Urinary bladder (tissue), 4 donors: ENCODE data around the gene AP2B1. TPM values are rescaled to one million over a fixed set of nuclear protein-coding genes. Genes with fewer than 3 reads are reported as not detected.
"Not testable (repeated sequence)": the region's sequence is repeated elsewhere in the genome, so short reads cannot be mapped to it uniquely, and the experiment has no call there.

Experiments used
- DNase-seq: peaks from one replicate; pipeline ENCODE4 v3.0.0-alpha.2; 2015; ENCODE audit errors: extremely low spot score
- H3K27ac ChIP-seq: one replicate; pipeline ENCODE4 v1.5.1; 2013; ENCODE audit warnings: low read depth, mild to moderate bottlenecking, moderate library complexity
- H3K36me3 ChIP-seq: one replicate; pipeline ENCODE4 v1.6.1; 2013; ENCODE audit warnings: mild to moderate bottlenecking, moderate library complexity; ENCODE audit not compliant: insufficient read depth
- H3K4me1 ChIP-seq: one replicate; pipeline ENCODE4 v1.6.1; 2013; ENCODE audit warnings: mild to moderate bottlenecking, moderate library complexity; ENCODE audit not compliant: insufficient read depth
- H3K4me3 ChIP-seq: one replicate; pipeline ENCODE4 v1.5.1; 2013; ENCODE audit warnings: low read depth, low read length
- WGBS: extraction: QIAGEN DNeasy Blood & Tissue Kit; methylation state at CpG from one replicate; pipeline ENCODE4 v1.1.7; 2013; 5-methylcytosine and 5-hydroxymethylcytosine counted together
- polyA plus RNA-seq: library from polyadenylated mRNA; stranded (reverse); fragments of 200-250 nt; gene quantifications from one replicate; pipeline ENCODE4 v1.2.3, GENCODE V29; 2013
- total RNA-seq: library from RNA; depleted of rRNA; stranded (reverse); fragments of >200 nt; gene quantifications from one replicate; pipeline ENCODE4 v1.2.3, GENCODE V29; 2014
- donor health status: healthy with polysubstance abuse.
- donor health status: healthy.

The AP2B1 gene
- total and polyA plus RNA-seq, 2 donors, result 60.5 to 69.7 TPM

GRCh38 chr17:35674552-35674951 is 87.4 kb downstream of the AP2B1 start:
- WGBS, result 83% methylated on average over 5 of the region's 5 CpGs
- Histone ChIP-seq H3K36me3 (peaks cover 8% of the 10 kb centered on the region), H3K4me3 (no peak overlapping the region), H3K4me1 (no peaks in the 10 kb centered on the region), H3K27ac (no peak overlapping the region)
- no peak for DNase-seq

GRCh38 chr17:35676441-35676840 is 89.3 kb downstream of the AP2B1 start:
- WGBS, result 93% methylated on average over 2 of the region's 2 CpGs
- H3K36me3 ChIP-seq, result peaks cover 10% of the 10 kb centered on the region
- no peaks in the 10 kb centered on the region for H3K4me1 ChIP-seq
- no peak for DNase-seq
- no peak overlapping the region for H3K27ac ChIP-seq
- no peak overlapping the region for H3K4me3 ChIP-seq

GRCh38 chr17:35679007-35679682 is 92.0 kb downstream of the AP2B1 start:
- Histone ChIP-seq H3K4me3 (no peak overlapping the region), H3K4me1 (no peaks in the 10 kb centered on the region), H3K36me3 (peaks cover 4% of the 10 kb centered on the region), H3K27ac (no peak overlapping the region)
- 84% methylated on average over 2 of the region's 2 CpGs for WGBS
- no peak for DNase-seq

- Histone ChIP-seq H3K4me1 (no peaks in the 10 kb centered on the region), H3K36me3 (peaks cover 7% of the 10 kb centered on the region), H3K27ac (no peak overlapping the region), H3K4me3 (no peak overlapping the region)
- DNase-seq, result no peak
- 75% methylated on average over 4 of the region's 4 CpGs for WGBS
Observed at GRCh38 chr17:35683591-35683990, 96.5 kb downstream of the AP2B1 start.

GRCh38 chr17:35684055-35684802 is 97.1 kb downstream of the AP2B1 start:
- 69% methylated on average over 2 of the region's 2 CpGs for WGBS
- Histone ChIP-seq H3K4me1 (no peaks in the 10 kb centered on the region), H3K27ac (no peak overlapping the region), H3K36me3 (peaks cover 7% of the 10 kb centered on the region), H3K4me3 (no peak overlapping the region)
- DNase-seq, result no peak

GRCh38 chr17:35692512-35693210 is 105.5 kb downstream of the AP2B1 start:
- no peak for DNase-seq
- Histone ChIP-seq H3K27ac (no peak overlapping the region), H3K4me3 (no peak overlapping the region), H3K36me3 (no peaks in the 10 kb centered on the region), H3K4me1 (no peaks in the 10 kb centered on the region)
- 87% methylated on average over 7 of the region's 7 CpGs for WGBS

GRCh38 chr17:35693662-35694061 is 106.5 kb downstream of the AP2B1 start:
- H3K36me3 ChIP-seq, result no peaks in the 10 kb centered on the region

GRCh38 chr17:35694906-35695305 is 107.8 kb downstream of the AP2B1 start:
- Histone ChIP-seq H3K27ac (no peak overlapping the region), H3K4me3 (no peak overlapping the region), H3K4me1 (no peaks in the 10 kb centered on the region), H3K36me3 (no peaks in the 10 kb centered on the region)
- 72% methylated on average over 2 of the region's 2 CpGs for WGBS
- DNase-seq, result no peak

More at GRCh38 chr17:35693662-35694061, 106.5 kb downstream of the AP2B1 start:
- DNase-seq, result no peak
- 95% methylated on average over 3 of the region's 3 CpGs for WGBS
- no peaks in the 10 kb centered on the region for H3K4me1 ChIP-seq
- no peak overlapping the region for H3K4me3 ChIP-seq
- no peak overlapping the region for H3K27ac ChIP-seq

- Histone ChIP-seq H3K4me1 (no peaks in the 10 kb centered on the region), H3K36me3 (no peaks in the 10 kb centered on the region), H3K27ac (no peak overlapping the region), H3K4me3 (no peak overlapping the region)
- DNase-seq, result no peak
- WGBS, result 57% methylated on average over 2 of the region's 2 CpGs
Observed at GRCh38 chr17:35695613-35696012, 108.5 kb downstream of the AP2B1 start.

GRCh38 chr17:35698800-35699199 is 111.7 kb downstream of the AP2B1 start:
- H3K4me3 ChIP-seq, result no peak overlapping the region
- H3K4me1 ChIP-seq, result no peaks in the 10 kb centered on the region
- no peaks in the 10 kb centered on the region for H3K36me3 ChIP-seq
- DNase-seq, result no peak
- WGBS, result 87% methylated on average over 2 of the region's 2 CpGs
- H3K27ac ChIP-seq, result no peak overlapping the region

- H3K27ac ChIP-seq, result no peak overlapping the region
- no peak overlapping the region for H3K4me3 ChIP-seq
- H3K4me1 ChIP-seq, result no peaks in the 10 kb centered on the region
- WGBS, result 88% methylated on average over 6 of the region's 6 CpGs
- DNase-seq, result no peak
- H3K36me3 ChIP-seq, result no peaks in the 10 kb centered on the region
Observed at GRCh38 chr17:35700150-35700549, 113.0 kb downstream of the AP2B1 start.

GRCh38 chr17:35701491-35701890 is 114.4 kb downstream of the AP2B1 start:
- Histone ChIP-seq H3K36me3 (no peaks in the 10 kb centered on the region), H3K27ac (no peak overlapping the region), H3K4me3 (no peak overlapping the region), H3K4me1 (no peaks in the 10 kb centered on the region)
- WGBS, result 96% methylated on average over 5 of the region's 5 CpGs
- no peak for DNase-seq

GRCh38 chr17:35703308-35703707 is 116.2 kb downstream of the AP2B1 start:
- 97% methylated on average over 2 of the region's 2 CpGs for WGBS
- DNase-seq, H3K36me3 ChIP-seq, H3K27ac ChIP-seq, H3K4me1 ChIP-seq, H3K4me3 ChIP-seq: not testable (repeated sequence)

- Histone ChIP-seq H3K4me1 (no peaks in the 10 kb centered on the region), H3K36me3 (peaks cover 5% of the 10 kb centered on the region), H3K4me3 (no peak overlapping the region), H3K27ac (no peak overlapping the region)
- DNase-seq, result no peak
- WGBS, result 90% methylated on average over 1 of the region's 1 CpG
Observed at GRCh38 chr17:35705230-35705629, 118.1 kb downstream of the AP2B1 start.
